T-helper 1 cell treated with Interleukin-12 subunit alpha and Interleukin-12 subunit beta and Interleukin-4 antibody, amounts not matched to agents 30 ng/mL and 1 ng/mL, for 36 hours (primary cell): ENCODE measurements around the gene NRXN2. TPM values are rescaled to one million over a fixed set of nuclear protein-coding genes. Genes with fewer than 3 reads are reported as not detected.
"Not testable (repeated sequence)": the region's sequence is repeated elsewhere in the genome, so short reads cannot be mapped to it uniquely, and the experiment has no call there.

ENCODE experiments used
- intact Hi-C: fragments of 100-400 bp; cut with micrococcal nuclease; formaldehyde crosslinking; loops from one replicate; pipeline ENCODE4 v1.15.1; 2024
- total RNA-seq: library from RNA; stranded (reverse); gene quantifications from 2 replicates; pipeline ENCODE4 v1.2.3, GENCODE V29; 2022

Gene NRXN2
- total RNA-seq, 1 donor from 2014 or later = 1.3 TPM

DNA sequence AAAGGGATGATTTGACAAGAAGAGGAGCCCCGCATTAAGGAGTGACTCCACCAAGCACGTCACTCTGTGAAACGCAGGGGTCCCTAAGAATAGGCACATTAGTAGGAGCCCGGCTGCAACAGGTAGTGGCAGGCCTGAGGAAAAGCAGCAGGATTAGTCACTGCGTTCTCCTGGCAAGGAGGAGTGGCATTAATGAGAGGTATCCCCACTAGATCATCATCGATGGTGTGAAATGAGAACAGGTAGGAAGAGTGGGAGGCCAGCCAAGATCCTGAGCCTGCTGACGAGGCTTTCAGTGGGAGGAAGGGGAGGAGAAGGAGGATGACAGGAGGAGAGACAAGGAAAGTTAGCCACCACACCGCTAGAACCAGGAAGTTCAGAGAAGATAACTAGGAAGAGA lies 38.6 kb downstream of the NRXN2 start:
- intact Hi-C loops = no loop called here

GRCh38 chr11:64681171-64681570 lies 41.8 kb downstream of the NRXN2 start:
- intact Hi-C loops = no loop called here

DNA sequence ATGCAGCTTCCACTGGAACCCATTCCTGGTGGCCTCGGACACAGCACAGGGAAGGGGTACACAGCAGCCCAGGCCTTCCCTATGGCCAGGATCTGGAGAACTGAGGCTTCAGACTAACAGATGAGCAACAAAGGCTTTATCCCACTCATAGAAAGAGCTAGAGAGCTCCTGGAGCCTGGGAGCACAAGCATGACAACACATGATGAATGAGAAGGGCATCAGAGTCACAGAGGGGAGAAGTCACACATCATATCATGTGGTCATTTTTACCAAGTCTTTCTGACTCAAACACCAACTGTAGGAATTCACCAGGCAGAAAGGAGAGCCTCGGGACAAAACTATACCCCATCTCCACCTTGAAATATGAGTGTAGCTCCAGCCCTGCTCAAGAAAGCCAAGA lies 43.2 kb downstream of the NRXN2 start:
- intact Hi-C loops = no loop called here

GRCh38 chr11:64677441-64678023 lies 45.5 kb downstream of the NRXN2 start:
- intact Hi-C loops = no loop called here

- intact Hi-C loops = no loop called here
Observed at GRCh38 chr11:64676261-64676615, 46.8 kb downstream of the NRXN2 start.

- intact Hi-C loops = no loop called here
Observed at GRCh38 chr11:64675450-64676260, 47.3 kb downstream of the NRXN2 start.

- intact Hi-C loops = no loop called here
Observed at GRCh38 chr11:64674774-64675173, 48.2 kb downstream of the NRXN2 start.

- intact Hi-C loops = no loop called here
Observed at GRCh38 chr11:64673279-64673678, 49.7 kb downstream of the NRXN2 start.

DNA sequence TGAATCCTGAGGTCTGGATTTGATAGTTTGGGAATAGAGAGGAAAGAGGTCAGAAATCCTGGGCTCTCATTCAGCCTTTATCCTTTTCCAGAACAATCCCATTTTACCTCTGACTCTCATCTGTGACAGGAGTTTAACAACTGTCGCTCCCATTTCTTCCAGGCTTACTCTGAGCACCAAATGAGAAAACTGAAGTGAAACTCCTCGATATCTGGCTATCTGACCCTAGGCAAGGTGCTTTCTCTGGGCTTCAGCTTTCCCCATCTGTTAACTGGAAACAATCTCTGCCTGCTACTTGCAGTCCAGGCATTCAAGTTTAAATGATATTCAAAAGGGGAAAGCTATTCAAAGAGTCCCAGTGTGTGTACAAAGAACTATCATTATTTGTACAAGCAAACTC lies 50.1 kb downstream of the NRXN2 start:
- intact Hi-C loops = no loop called here

DNA sequence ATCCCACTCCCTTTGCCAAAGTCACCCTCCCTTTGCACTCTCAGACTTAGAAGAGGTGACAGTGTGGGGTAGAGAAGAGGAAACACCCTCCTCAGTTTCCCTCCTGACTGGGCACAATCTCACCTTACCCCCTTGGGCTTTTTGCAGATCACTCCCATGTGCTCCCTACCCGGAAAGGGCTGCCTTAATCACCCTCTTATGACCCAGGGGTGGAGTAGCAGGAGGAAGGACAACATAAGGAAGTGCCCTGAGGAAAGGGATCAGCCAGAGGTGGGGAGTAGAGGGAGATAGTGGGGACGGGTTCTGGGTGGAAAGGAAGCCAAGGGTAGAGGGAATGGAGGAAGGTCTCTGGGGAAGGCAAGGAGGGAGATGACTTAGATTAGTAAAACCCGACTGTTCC lies 52.0 kb downstream of the NRXN2 start:
- intact Hi-C loops = no loop called here

DNA sequence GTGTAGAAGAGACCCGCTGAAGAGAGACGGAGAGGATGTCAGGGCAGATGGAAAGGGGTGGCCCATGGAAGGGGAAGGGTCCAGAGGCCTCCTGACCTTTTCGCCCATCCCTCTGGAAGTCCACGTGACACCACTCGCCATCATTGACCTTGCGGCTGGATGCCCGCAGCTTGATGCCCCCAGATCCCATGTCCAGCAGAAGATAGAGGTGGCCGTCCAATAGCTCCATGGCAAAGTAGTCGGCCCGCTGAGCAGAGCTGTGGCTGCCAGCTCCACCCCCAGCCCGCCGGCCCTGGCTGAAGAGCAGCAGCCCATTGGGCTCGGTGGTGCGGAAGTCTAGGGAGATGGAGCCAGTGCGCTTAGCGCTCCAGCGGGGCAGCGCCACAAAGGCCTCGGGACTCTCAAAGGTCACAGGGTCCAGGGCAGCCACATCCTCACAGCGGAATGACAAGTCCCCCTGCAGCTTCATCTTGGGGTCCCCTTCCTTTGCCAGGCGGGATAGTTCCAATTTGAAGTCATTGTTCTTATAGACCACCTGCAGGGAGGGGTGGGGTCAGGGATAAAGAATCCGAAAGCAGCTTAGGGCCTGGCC lies 55.7 kb downstream of the NRXN2 start:
- intact Hi-C loops = no loop called here

DNA sequence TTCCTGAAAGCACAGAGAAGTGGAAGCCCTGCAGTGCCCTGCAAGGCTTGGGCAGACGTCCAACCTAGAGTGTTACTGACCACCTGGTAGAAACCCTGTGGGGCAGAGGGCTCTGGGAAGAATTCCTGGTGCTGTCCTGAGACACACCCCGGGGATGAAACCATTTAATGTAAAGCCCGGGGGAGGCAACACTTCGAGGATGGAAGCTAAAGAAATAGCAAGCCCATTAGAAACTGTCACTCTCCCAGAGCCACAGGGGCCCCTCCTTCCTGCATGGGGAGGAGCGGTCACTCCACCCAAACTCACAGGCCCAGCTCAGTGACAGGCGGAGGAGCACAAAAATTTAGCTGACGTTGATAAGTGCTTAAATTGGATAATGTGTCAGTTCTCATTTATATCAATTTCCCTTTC lies 57.6 kb downstream of the NRXN2 start:
- intact Hi-C loops = no loop called here

DNA sequence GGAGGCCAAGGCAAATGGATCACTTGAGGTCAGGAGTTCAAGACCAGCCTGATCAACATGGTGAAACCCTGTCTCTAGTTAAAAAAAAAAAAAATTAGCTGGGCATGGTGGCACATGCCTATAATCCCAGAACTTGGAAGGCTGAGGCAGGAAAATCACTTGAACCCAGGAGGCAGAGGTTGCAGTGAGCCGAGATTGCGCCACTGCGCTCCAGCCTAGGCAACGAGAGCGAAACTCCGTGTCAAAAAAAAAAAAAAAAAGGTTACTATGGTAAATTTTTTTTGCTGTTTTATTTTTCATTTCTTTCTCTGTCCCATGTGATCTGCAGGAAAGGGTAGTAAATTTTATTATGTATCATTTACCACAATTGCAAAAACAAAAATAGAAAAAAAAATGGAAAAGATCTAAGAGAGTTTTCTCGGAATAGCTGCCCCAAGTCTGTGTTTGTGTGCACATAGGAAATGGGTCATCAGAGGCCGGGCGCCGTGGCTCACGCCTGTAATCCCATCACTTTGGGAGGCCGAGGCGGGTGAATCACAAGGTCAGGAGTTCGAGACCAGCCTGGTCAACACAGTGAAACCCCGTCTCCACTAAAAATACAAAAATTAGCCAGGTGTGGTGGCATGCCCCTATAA lies 58.6 kb downstream of the NRXN2 start:
- intact Hi-C loops = not testable (repeated sequence)

DNA sequence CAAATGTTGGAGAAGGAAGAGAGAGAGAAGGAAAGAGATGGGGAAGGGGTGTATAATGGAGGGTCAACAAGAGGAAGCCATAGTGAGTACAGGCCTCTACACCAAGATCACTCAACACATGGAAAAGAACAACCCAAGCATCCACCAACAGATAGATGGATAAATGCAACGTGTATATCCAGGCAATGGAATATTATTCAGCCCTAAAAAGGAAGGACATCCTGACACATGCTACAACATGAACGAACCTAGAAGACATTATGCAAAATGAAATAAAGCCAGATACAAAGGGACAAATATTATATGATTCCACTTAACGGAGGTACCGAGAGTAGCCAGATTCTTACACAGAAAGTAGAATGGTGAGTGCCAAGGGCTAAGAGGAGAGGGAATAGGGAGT lies 59.3 kb downstream of the NRXN2 start:
- intact Hi-C loops = no loop called here

DNA sequence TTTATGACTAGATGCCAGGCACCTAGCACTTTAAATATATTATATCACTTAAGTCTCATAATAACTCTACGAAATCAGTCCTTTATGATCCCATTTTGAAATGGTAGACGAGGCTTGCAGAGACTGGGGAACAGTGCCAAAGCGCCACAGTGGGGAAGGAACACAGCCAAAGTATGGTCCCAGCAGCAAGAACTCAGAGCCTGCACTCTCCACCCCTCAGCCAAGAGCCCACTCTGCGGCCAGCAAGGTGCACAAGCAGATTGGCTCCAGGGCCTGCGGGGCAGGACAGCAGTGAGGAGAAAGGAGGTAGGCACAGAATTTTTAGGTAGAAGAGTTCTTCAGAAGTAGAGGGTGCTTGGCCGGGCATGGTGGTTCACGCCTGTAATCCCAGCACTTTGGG lies 61.4 kb downstream of the NRXN2 start:
- intact Hi-C loops = no loop called here

GRCh38 chr11:64661146-64661545 lies 61.9 kb downstream of the NRXN2 start:
- intact Hi-C loops = no loop called here

DNA sequence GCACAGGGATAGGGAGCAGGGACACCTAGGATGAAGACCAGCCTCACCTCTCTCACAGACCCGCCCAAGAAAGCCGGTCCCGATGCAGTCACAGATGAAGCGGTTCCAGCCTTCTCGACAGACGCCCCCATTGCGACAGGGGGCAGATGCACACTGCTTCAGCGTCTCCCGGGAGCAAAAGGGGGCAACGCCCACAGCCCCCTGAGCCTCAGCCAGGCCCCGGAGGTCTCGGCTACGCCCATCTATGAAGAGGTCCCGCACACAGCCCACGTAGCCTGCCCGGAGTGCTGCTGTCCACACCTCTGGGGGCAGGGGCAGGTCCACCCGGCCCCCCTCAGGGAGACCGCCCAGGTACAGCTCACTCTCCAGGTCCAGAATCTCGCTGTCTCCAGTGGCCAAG lies 62.3 kb downstream of the NRXN2 start:
- intact Hi-C loops = no loop called here

DNA sequence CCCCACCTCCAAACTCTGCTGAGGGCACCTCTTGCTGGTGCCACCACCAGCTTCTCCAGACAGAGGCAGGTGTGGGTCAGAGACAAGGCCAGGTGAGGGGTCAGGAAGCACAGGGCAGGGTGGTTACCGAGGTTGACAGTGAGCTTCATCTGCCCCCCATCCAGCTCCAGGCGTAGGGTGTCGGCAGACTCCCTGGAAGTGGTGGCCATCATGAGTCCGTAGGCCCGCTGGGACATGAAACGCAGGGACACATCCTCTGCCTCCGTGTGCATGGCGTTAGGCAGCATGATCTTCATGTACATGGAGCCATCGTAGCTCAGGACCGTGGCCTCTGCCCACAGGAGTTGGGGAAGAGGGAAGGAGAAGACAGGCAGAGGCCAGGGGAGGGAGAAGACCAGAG lies 62.8 kb downstream of the NRXN2 start:
- intact Hi-C loops = no loop called here

GRCh38 chr11:64659417-64660144 lies 63.4 kb downstream of the NRXN2 start:
- intact Hi-C loops = no loop called here

DNA sequence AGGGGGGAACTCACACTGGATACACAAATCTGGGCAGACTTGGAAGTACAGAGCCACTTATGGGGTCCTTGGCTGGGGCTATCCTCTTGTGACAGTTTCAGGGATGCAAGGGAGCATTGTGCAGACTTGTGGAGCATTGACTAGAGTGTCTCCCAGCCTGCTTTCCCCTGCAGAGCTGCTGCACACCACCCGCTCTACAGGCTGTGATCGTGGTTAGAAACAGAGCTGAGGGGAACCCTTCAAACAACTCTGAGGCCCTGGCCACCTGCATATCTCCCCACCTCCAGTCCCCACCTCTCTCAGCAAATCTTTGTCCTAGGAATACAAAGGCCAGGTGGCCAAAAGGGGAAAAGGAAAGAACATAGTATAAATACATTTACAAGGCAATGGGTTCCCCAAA lies 64.7 kb downstream of the NRXN2 start:
- intact Hi-C loops = no loop called here

DNA sequence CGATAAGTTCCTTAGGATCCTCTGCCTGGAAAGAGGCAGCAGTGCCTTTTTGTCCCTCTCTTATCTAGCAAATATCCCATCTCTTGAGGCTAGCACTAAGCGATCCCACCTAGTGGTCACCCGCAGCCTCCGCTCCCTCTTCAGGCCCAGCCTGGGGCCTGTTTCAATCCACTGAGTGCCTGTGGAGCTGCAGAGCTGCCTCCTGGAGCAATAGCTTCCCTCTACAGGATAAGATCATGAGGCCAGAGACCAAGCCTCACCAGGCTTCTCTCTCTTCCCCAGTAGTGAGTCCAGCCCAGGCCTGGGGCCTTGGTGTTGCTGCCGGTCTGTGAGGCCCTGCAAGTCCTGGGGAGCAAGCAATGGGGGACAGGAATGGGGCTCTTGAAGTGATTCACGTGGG lies 66.1 kb downstream of the NRXN2 start:
- intact Hi-C loops = no loop called here
